Vagina (tissue), 2 donors: ENCODE measurements around the gene LIN9. TPM values are rescaled to one million over a fixed set of nuclear protein-coding genes. Genes with fewer than 3 reads are reported as not detected.

Experiments
- DNase-seq, 2 donors: peaks; one replicate each; pipeline ENCODE4 v3.0.0-alpha.2; 2017; ENCODE audit errors: extremely low spot score in 2 of 2
- H3K27ac ChIP-seq: fragments of 200-600 bp; sonication (generic); one replicate; pipeline ENCODE4 v1.5.1; 2019
- H3K27me3 ChIP-seq: fragments of 200-600 bp; sonication (generic); one replicate; pipeline ENCODE4 v1.5.1; 2019
- H3K36me3 ChIP-seq, 2 donors: fragments of 200-600 bp; sonication (generic); one replicate each; pipeline ENCODE4 v1.5.1; 2017 to 2019
- H3K4me1 ChIP-seq: fragments of 200-600 bp; sonication (generic); one replicate; pipeline ENCODE4 v1.5.1; 2019
- H3K4me3 ChIP-seq, 2 donors: fragments of 200-600 bp; sonication (generic); 1 replicate in 1 of 2; 2 replicates in 1 of 2; pipeline ENCODE4 v1.5.1; 2016 to 2019
- H3K9me3 ChIP-seq: fragments of 200-600 bp; sonication (generic); one replicate; pipeline ENCODE4 v1.5.1; 2019
- POLR2A ChIP-seq, 2 donors: fragments of 450-650 bp; IDR thresholded peaks; one replicate each; pipeline ENCODE4 v1.6.1; 2017; ENCODE audit warnings: antibody characterized with exemption in 2 of 2, mild to moderate bottlenecking in 2 of 2, moderate library complexity in 2 of 2
- POLR2AphosphoS5 ChIP-seq, 2 donors: sonication (generic); formaldehyde crosslinking; IDR thresholded peaks; one replicate each; pipeline ENCODE4 v1.9.0; 2017; ENCODE audit warnings: antibody characterized with exemption in 2 of 2, mild to moderate bottlenecking in 2 of 2, low read depth in 1 of 2; ENCODE audit not compliant: insufficient read depth in 1 of 2
- intact Hi-C: fragments of 100-400 bp; cut with DNase I; formaldehyde crosslinking; loops from one replicate; pipeline ENCODE4 v1.15.1; 2023
- total RNA-seq: library from RNA; depleted of rRNA; stranded (reverse); fragments of >200 nt; gene quantifications from one replicate; pipeline ENCODE4 v1.2.3, GENCODE V29; 2016
- TF ChIP-seq, protein P1 (sequence below), 3 experiments: fragments of 450-650 bp in 2 of 3; fragments of 200-600 bp in 1 of 3; sonication (generic) in 1 of 3; IDR thresholded peaks; one replicate each; pipeline ENCODE4 v1.5.1; 2017 to 2019; ENCODE audit warnings: antibody characterized with exemption in 3 of 3, mild to moderate bottlenecking in 2 of 3, moderate library complexity in 2 of 3

LIN9 gene
- total RNA-seq, 1 donor from 2014 or later, result 3.9 TPM

DNA sequence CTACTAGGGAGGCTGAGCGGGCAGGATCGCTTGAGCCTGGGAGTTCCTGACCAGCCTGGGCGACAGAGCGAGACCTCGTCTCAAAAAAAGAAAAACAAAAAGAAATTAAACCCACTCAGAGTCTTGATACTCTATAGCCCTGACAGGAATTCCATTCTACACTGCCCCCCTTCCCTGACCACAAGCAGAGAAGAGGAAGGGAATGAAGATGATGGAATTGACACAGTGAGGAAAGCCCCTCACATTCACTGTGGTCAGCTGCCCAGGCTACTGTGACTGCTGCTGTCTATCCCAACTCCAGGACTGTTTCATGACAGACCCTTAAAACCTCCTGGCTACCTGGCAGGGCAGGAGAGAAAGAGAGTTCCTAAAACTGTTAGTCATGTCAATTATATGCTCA is 12.1 kb downstream of the LIN9 start:
- TF ChIP-seq POLR2AphosphoS5 (IDR thresholded peaks at IDR 0.05; ENCODE audit: insufficient read depth in 1 of 2, low read depth in 1 of 2), result no peak
- no peak for TF ChIP-seq POLR2A (IDR thresholded peaks at IDR 0.05)
- TF ChIP-seq, protein P1, sequence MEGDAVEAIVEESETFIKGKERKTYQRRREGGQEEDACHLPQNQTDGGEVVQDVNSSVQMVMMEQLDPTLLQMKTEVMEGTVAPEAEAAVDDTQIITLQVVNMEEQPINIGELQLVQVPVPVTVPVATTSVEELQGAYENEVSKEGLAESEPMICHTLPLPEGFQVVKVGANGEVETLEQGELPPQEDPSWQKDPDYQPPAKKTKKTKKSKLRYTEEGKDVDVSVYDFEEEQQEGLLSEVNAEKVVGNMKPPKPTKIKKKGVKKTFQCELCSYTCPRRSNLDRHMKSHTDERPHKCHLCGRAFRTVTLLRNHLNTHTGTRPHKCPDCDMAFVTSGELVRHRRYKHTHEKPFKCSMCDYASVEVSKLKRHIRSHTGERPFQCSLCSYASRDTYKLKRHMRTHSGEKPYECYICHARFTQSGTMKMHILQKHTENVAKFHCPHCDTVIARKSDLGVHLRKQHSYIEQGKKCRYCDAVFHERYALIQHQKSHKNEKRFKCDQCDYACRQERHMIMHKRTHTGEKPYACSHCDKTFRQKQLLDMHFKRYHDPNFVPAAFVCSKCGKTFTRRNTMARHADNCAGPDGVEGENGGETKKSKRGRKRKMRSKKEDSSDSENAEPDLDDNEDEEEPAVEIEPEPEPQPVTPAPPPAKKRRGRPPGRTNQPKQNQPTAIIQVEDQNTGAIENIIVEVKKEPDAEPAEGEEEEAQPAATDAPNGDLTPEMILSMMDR (IDR thresholded peaks at IDR 0.05), result no peak
- Histone ChIP-seq H3K27me3 (no peaks in the 10 kb centered on the region), H3K4me3 (no peak overlapping the region), H3K4me1 (no peaks in the 10 kb centered on the region), H3K27ac (no peak overlapping the region), H3K9me3 (no peaks in the 10 kb centered on the region), H3K36me3 (peaks cover 0 to 28% of the 10 kb centered on the region in 2 donors)
- peak in 1 of 2 donors; percentile 11 for DNase-seq
- intact Hi-C loops, result no loop called here

DNA sequence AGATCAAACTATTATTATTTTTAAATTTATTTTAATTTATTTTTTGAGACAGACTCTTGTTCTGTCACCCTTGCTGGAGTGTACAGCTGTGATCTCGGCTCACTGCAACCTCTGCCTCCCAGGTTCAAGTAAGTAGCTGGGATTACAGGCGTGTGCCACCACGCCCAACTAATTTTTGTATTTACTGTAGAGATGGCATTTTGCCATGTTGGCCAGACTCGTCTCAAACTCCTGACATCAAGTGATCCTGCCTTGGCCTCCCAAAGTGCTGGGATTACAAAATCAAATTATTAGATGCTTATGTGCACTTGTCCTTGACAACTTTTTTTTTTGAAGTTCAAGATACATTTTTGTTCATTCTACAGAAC is 15.4 kb downstream of the LIN9 start:
- Histone ChIP-seq H3K4me3 (no peak overlapping the region), H3K27ac (no peak overlapping the region), H3K9me3 (no peaks in the 10 kb centered on the region), H3K27me3 (no peaks in the 10 kb centered on the region), H3K4me1 (no peaks in the 10 kb centered on the region), H3K36me3 (peaks cover 0 to 23% of the 10 kb centered on the region in 2 donors)
- no peak for DNase-seq
- no peak for TF ChIP-seq POLR2AphosphoS5 (IDR thresholded peaks at IDR 0.05; ENCODE audit: insufficient read depth in 1 of 2, low read depth in 1 of 2)
- TF ChIP-seq POLR2A (IDR thresholded peaks at IDR 0.05), result no peak
- TF ChIP-seq, protein P1 (IDR thresholded peaks at IDR 0.05), result no peak
- intact Hi-C loops, result no loop called here

DNA sequence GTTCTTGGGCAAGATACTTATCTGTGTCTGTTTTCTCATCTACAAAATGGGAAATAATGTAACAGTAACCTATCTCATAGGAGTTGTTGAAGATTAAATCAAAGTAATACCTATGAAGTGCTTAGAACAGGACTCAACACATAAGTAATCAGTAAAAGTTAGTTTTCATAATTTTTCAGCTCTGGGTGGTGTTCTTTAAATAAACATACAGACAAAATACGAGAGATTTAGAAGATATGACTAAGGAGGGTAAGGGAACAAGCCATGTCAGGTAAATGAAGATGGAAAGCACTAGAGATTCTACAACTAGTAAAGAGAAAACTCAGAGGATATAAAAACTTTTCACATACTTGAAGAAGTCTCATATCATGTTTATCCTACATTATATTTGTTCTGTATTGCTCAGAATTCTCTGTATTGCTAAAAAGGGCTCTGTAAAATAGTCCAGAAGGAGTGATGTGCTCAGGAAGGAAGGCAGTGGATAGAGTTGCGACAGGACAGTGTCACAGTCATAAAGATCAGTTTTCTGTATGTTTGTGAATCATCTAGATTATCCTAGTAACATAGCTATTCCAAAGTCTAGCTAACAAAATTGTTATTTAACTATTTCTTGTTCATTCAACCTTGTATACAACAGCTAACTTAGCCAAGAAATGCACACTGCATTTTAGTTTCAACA is 16.0 kb downstream of the LIN9 start:
- no peak for DNase-seq
- TF ChIP-seq POLR2AphosphoS5 (IDR thresholded peaks at IDR 0.05; ENCODE audit: insufficient read depth in 1 of 2, low read depth in 1 of 2) (no peak), POLR2A (IDR thresholded peaks at IDR 0.05) (no peak)
- TF ChIP-seq, protein P1 (IDR thresholded peaks at IDR 0.05), result no peak
- intact Hi-C loops, result no loop called here
- Histone ChIP-seq H3K9me3 (no peaks in the 10 kb centered on the region), H3K4me1 (no peaks in the 10 kb centered on the region), H3K27ac (no peak overlapping the region), H3K4me3 (no peak overlapping the region), H3K27me3 (no peaks in the 10 kb centered on the region), H3K36me3 (peaks cover 0 to 18% of the 10 kb centered on the region in 2 donors)

DNA sequence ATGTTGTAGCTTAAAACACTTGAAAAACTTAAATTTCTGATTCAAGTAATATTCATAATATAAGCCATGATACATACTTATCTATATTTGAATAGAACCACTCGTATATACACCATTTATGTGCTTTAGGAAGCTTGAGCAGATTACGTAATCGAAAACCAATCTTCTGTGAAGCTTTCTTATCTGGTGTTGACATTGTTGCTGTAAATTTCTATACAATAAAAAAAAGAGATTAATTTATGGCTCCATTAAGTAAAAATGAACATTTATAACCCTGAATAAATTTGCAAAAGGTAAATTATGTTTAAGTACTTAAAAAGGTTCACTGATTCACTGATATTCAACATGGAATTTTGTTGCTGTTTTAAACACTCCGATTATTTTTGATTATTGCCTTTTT is 21.4 kb downstream of the LIN9 start:
- no peak for DNase-seq
- H3K9me3 ChIP-seq, result no peaks in the 10 kb centered on the region
- no peaks in the 10 kb centered on the region for H3K27me3 ChIP-seq
- TF ChIP-seq, protein P1 (IDR thresholded peaks at IDR 0.05), result no peak
- TF ChIP-seq POLR2A (IDR thresholded peaks at IDR 0.05) (no peak), POLR2AphosphoS5 (IDR thresholded peaks at IDR 0.05; ENCODE audit: insufficient read depth in 1 of 2, low read depth in 1 of 2) (no peak)
- intact Hi-C loops, result no loop called here
- no peak overlapping the region for H3K27ac ChIP-seq
- H3K4me3 ChIP-seq, result no peak overlapping the region
- H3K36me3 ChIP-seq, result peaks cover 0 to 5% of the 10 kb centered on the region in 2 donors
- H3K4me1 ChIP-seq, result no peaks in the 10 kb centered on the region

DNA sequence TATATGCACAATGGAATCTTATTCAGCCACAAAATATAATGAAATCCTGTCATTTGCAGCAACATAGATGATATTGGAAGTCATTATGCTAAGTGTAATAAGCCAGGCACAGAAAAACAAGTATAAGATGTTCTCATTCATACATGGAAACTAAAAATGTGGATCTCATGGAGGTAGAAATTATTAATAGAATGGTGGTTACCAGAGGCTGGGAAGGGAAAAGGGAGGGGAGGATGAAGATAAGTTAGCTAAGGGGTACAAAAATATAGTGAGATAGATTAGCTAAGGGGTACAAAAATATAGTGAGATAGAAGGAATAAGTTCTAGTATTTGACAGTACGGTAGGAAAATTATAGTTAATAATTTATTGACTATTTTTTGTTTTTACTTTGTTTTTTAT is 27.9 kb downstream of the LIN9 start:
- Histone ChIP-seq H3K9me3 (no peaks in the 10 kb centered on the region), H3K4me3 (no peak overlapping the region), H3K36me3 (peaks cover 0 to 5% of the 10 kb centered on the region in 2 donors), H3K4me1 (no peaks in the 10 kb centered on the region), H3K27me3 (no peaks in the 10 kb centered on the region), H3K27ac (no peak overlapping the region)
- intact Hi-C loops, result no loop called here
- no peak for TF ChIP-seq POLR2A (IDR thresholded peaks at IDR 0.05)
- no peak for TF ChIP-seq POLR2AphosphoS5 (IDR thresholded peaks at IDR 0.05; ENCODE audit: insufficient read depth in 1 of 2, low read depth in 1 of 2)
- TF ChIP-seq, protein P1 (IDR thresholded peaks at IDR 0.05), result no peak
- no peak for DNase-seq
